Stimulated activated CD8-positive, alpha-beta memory T cell treated with anti-CD3 and anti-CD28 coated beads, Interleukin-4, amount 100 ng/mL, for 24 hours (primary cell): ENCODE results near the gene ZNF101.

ENCODE experiments used
- DNase-seq: peaks from one replicate; pipeline ENCODE4 v3.0.0-alpha.2; 2020; ENCODE audit warnings: low read depth

The ZNF101 gene

DNA sequence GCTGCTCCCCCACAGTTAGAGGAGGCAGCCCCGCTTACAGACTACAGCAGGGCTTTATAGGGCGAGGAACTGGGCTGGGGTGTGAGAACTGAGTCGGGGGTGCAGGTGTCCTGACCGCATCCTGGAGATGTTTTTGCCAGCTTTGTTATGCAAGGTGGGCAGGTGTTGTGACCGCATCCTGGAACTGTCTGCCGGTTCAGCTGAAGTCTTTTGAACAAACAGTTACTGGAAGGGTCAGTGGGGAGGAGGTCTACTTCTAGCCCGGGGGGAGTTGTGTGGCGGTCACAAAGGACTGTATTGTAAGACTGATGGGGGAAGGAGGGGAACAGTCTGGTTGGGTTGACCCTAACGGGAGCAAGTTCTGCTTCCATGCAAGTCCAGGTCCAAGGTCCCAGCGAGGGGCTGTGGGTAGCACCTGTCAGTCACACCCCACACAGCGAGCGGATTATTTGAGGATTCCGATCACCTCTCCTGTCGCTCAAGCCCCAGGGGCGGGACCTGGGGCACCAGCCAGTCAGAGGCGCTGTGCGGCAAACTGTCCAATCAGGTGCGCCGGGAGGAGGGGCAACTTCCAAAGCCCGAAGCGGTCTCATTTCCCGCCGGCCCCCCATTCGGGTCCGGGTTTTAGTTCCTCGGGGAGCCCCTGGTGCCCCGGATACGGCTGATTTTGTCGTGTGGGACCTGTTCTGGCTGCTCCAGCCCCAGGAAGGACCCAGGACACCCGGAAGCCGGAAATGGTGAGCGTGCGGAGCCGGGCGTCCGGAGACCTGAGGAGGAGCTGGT is at the start of gene ZNF101:
TSS of gene ZNF101 (plus strand) at position 610 of the 783 bp plus-strand sequence. CDS start at position 735, 125 bp downstream.
- peak; percentile 95 for DNase-seq

DNA sequence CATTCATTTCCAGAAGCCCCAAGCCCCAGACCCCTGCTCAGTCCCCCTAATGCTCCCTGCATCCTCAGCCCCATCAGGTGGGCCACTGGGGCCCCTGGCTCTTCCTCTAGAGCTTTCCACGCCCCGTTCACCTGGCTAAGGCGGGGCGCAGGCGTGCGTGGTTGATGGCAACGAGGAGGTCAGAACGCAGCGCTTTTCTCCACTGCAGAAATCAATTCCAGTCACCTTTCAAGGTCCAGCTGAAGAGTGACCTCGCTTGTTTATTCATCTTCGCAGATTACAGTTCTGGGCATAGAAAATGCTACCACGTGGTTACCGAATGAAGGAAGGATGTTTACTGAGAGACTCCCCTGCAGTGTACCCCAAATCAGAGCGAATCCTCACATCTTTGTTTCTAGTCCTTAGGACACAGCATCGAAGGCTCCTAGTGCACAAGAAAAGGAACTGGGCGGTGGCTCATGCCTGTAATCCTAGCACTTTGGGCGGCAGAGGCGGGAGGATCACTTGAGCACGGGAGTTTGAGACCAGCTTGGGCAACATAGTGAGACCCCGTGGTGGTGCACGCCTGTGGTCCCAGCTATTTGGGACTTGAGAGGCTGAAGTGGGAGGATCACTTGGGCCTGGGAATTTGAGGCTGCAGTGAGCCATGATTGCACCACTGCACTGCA is 49.3 kb upstream of the ZNF101 start:
- no peak for DNase-seq

- no peak for DNase-seq
These were observed 48.8 kb upstream of the ZNF101 start for GRCh38 chr19:19619849-19620210.

- DNase-seq: no peak
These were observed 45.3 kb upstream of the ZNF101 start for GRCh38 chr19:19623383-19623782.

GRCh38 chr19:19624032-19624570 is 44.5 kb upstream of the ZNF101 start:
- DNase-seq: no peak

DNA sequence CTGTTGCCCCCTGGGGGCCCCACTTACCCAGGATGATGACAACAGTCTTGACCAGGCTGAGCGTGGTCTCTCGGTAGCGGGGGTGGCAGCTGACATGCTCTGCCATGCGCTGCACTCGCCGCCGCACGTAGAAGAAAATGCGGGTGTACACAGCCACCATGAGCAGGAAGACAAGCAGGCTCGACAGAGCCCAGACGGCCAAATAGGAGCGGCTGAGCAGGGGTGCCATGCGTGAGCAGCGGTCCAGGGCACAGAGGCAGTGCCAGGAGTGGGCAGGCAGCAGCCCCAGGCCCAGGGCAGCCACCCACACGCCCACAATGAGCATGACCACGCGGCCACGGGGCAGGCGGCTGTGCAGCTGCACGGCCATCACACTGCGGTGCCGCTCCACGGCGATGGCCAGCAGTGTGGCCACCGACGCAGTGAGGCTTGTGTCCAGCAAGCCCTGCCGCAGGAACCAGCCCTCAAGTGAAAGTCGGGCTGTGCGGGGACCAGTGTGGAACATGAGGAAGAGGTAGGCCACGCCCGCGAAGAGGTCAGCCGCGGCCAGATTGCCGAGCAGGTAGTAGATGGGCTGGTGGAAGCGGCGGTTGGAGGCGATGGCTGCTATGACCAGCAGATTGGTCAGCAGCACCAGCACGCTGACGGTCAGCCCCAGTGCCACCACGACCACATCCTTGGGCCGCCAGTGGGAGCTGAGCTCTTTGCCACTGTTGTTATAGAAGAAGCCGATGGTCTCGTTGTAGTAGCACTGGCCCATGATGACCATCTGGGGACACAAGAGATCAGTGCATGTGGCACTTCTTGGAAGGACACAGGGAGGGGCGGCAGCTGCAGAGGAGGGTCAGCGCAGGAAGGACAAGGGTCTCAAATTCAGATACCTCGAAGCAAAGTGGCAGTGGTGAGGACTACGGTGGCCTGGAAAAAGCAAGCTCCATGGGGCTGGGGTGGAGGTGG is 41.8 kb upstream of the ZNF101 start:
- no peak for DNase-seq

GRCh38 chr19:19627621-19628500 is 40.8 kb upstream of the ZNF101 start, which contains the start of gene LPAR2:
LPAR2 (minus strand) TSS chr19:19628220; CDS start chr19:19627275, 945 bp downstream.
- peak; percentile 55 for DNase-seq

DNA sequence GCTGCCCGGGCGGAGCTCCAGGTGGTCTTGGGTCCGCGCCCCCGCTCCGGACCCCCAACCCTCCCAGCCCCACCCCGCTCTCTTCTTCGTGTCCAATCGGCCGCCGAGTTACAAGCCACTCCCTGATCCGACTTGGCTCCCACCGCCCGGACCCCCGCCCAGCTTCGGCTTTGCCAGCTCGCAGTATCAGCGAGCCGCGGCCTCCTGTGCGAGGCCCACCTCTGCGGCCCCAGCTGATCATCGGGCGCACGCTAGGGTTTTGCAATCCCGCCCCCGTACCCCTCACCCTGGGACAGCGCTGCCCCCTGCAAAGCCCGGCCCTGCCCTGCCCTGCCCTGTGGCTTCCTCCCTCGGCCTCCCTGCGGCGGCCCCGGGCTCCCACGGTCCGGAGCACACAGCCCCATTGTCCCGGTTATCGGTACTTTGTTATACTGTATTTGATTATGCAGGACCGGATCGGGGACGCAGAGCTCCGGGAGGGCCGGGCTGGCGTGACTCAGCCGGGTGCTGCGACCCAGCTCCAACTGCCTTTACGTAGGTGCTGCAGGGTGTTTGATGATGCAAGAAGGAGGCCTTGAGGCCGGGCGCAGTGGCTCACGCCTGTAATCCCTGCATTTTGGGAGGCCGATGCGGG is 40.0 kb upstream of the ZNF101 start:
- DNase-seq: peak; percentile 35

GRCh38 chr19:19630062-19630414 is 38.6 kb upstream of the ZNF101 start:
- no peak for DNase-seq

GRCh38 chr19:19630426-19630825 is 38.2 kb upstream of the ZNF101 start:
- no peak for DNase-seq

DNA sequence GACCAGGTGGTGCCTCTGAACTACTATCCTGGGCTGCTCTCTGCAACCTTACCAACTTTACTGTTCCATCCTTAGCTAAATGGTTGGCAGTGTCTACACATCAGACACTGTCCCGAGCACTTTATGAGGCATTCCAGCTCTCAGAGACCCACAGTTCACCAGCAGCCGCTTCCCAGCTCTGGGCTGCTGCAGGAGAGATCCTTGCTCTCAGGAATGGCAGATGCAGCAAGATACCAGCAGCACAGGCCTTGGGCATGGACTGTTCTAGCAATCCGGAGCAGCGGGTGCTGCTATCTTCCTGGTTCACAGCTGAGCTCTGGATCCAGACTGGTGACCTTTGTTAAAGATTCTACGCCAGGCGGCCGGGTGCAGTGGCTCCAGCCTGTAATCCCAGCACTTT is 37.3 kb upstream of the ZNF101 start:
- DNase-seq: no peak

DNA sequence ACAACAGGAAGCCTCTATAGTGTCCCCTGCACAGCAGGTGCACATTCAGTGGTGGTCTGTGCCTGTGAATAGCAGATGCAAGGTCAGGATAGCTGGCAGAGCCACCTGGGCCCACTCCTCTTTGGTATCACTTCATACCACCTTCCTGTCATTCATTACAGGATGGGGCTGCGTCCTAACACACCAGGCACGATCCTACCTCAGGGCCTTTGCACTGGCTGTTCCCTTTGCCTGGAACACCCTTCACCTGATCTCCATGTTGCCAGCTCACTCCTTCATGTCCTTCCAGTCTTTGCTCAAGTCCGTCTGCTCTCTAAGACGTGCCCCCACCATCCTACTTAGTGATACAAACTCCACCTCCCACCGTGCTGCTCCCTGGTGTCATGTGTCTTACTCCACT is 36.0 kb upstream of the ZNF101 start:
- no peak for DNase-seq

DNA sequence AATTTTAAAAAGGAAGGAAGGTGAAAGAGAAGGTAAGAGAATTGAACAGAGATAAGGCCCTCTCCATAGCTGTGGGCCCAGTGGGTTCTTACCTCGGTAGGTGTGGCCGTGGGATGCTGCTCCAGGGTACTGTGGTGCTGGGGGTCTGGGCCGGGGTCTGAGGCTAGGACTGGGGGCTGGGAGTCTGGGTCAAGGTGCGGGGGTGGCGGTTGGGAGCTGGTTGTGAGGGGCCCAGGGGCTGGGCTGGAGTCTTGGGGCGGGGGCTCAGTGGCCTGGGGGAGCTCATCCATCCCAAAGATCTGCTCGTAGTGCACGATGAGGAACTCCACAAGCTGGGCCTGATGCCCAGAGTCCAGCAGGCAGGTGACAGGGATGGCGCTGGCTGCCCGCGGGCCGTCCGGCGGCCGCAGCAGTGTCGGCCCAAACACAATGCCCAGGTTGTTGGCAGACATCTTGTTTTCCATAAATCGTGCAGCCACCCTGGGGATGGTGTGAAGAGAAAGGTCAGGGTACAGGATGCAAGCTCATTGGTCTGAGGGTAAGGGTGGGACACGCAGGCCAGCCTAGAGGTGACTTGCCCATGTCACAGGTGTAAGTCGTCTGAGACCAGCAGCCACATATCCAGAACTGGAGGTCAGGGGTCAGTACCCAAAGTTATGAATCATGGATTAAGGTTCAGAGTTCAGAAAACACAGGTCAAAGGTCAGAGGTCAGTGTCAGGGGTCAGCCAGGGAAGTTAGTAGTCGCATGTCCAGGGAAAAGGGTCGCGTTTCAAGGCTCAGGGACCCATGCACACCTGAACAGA is 34.7 kb upstream of the ZNF101 start:
- DNase-seq: no peak

- DNase-seq: no peak
These were observed 33.9 kb upstream of the ZNF101 start for GRCh38 chr19:19634516-19635312.

GRCh38 chr19:19635313-19635702 is 33.3 kb upstream of the ZNF101 start:
- DNase-seq: no peak

- no peak for DNase-seq
These were observed 32.0 kb upstream of the ZNF101 start for GRCh38 chr19:19636573-19637185.

DNA sequence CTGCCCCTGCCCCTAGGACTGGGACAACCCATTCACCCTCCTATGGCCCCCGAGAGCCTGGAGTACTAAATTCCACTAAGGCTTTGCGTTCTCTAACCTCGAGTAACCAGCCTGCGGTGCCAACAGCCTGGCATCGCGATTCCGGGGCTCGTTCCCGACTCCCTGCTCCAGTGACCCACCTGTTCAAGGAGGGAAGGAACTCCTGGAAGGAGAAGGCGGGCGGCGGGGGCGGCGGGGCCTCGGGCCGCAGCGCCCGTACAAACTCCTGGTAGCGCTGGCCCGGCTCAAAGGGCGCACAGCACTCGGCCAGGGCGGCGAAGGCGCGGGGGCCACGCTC is 31.5 kb upstream of the ZNF101 start:
- DNase-seq: no peak

GRCh38 chr19:19637523-19638251 is 31.0 kb upstream of the ZNF101 start:
- no peak for DNase-seq
